ENCODE results near the gene L3MBTL4. TPM values are rescaled to one million over a fixed set of nuclear protein-coding genes. Genes with fewer than 3 reads are reported as not detected.

L3MBTL4 gene
- total RNA-seq, 4 donors from 2014 or later: 6.0 to 14.8 (median 10.0) TPM

GRCh38 chr18:6155707-6156106 lies 259.0 kb downstream of the L3MBTL4 start:
- TF ChIP-seq CTCF (IDR thresholded peaks at IDR 0.05; ENCODE audit: low read depth): no peak

GRCh38 chr18:6150430-6150829 lies 264.3 kb downstream of the L3MBTL4 start:
- no peak for TF ChIP-seq CTCF (IDR thresholded peaks at IDR 0.05; ENCODE audit: low read depth)

- TF ChIP-seq CTCF (IDR thresholded peaks at IDR 0.05; ENCODE audit: low read depth): no peak
Measured at GRCh38 chr18:6146307-6146661, 268.4 kb downstream of the L3MBTL4 start.

- TF ChIP-seq CTCF (IDR thresholded peaks at IDR 0.05; ENCODE audit: low read depth): no peak
Measured at GRCh38 chr18:6145645-6146306, 268.9 kb downstream of the L3MBTL4 start.

- TF ChIP-seq CTCF (IDR thresholded peaks at IDR 0.05; ENCODE audit: low read depth): no peak
Measured at GRCh38 chr18:6139007-6139406, 275.7 kb downstream of the L3MBTL4 start.

- no peak for TF ChIP-seq CTCF (IDR thresholded peaks at IDR 0.05; ENCODE audit: low read depth)
Measured at GRCh38 chr18:6132751-6133368, 281.9 kb downstream of the L3MBTL4 start.

- no peak for TF ChIP-seq CTCF (IDR thresholded peaks at IDR 0.05; ENCODE audit: low read depth)
Measured at GRCh38 chr18:6120820-6121279, 293.9 kb downstream of the L3MBTL4 start.

Data from subcutaneous adipose tissue (tissue), 4 donors.